GM12891 (cell line): ENCODE data around the gene APOL4.

Experiments
- POLR2A ChIP-seq: IDR thresholded peaks from 2 replicates; pipeline ENCODE4 v1.6.1; 2011; ENCODE audit warnings: low read depth, low read length, control low read depth
- POLR2AphosphoS5 ChIP-seq: IDR thresholded peaks from 2 replicates; pipeline ENCODE4 v1.6.1; 2011; ENCODE audit warnings: low read depth, low read length, control low read depth
- SPI1 ChIP-seq: IDR thresholded peaks from 2 replicates; pipeline ENCODE4 v1.6.1; 2011; ENCODE audit warnings: low read depth, low read length, control low read depth
- TAF1 ChIP-seq: IDR thresholded peaks from 2 replicates; pipeline ENCODE4 v1.6.1; 2011; ENCODE audit warnings: low read depth, low read length, control low read depth

DNA sequence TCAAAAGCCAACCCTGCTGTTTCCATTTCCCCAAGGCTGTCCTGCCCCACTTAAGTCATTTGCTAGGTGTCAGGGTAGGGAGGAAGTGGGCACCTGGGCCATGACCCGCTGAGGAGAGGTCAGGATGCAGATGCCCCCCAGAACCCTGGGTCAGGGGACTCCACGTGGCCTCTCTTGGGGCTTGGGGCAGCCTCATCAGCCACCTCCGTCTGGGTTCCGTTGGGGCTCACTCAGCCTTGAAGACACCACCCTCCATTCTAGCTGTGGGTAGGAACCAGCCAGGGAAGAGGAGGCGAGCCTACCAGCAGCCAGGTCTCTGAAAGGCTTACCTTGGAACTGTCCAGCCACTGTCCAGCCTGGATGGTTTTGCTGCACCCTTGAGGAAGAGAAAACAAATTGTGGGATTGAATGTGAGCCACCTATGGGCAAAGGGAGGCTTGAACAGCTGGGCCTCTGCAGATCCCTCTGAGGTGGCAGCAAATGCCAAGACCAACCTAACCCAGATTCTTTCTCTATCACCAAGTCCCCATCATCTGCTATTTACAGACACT, 2.5 kb downstream of the APOL4 start:
- TF ChIP-seq POLR2A, result no peak
- no peak for TF ChIP-seq TAF1
- 0 out of 2 replicates have a peak, but pooled peaks have one; percentile 5 for TF ChIP-seq SPI1
- TF ChIP-seq POLR2AphosphoS5, result no peak
